HPDE6-E6E7 (cell line): ENCODE results near the gene ZNF865.
A peak's percentile ranks its signal among the peaks of the same experiment; 100 is the strongest.

ENCODE experiments used
- DNase-seq: peaks from one replicate; pipeline ENCODE4 v3.0.0; 2011; ENCODE audit warnings: missing footprints; ENCODE audit errors: extremely low spot score

The ZNF865 gene

DNA sequence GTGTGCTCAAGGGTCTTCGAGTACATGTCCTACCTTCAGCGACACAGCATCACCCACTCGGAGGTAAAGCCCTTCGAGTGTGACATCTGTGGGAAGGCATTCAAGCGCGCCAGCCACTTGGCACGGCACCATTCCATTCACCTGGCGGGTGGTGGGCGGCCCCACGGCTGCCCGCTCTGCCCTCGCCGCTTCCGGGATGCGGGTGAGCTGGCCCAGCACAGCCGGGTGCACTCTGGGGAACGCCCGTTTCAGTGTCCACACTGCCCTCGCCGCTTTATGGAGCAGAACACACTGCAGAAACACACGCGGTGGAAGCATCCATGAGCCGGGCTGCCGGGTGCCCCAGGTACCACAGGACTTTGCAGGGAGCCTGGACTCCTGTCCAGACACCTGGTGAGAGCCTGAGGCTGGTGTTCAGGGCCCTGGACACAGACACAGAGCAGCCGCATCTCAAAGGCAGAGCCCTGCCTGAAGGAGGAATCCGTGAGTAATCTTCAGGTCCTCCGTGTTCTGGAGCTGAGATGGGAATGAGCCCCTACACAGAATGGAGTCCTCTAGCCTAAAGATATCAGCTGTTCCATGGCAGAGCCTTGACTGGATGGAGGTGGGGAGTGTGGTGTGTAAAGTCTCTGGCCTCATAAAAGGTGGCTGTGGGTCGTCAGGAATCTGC is 39.5 kb downstream of the ZNF865 start:
- no peak for DNase-seq

GRCh38 chr19:55645512-55645881 is 40.0 kb downstream of the ZNF865 start:
- no peak for DNase-seq

GRCh38 chr19:55646889-55647731 is 41.7 kb downstream of the ZNF865 start:
- DNase-seq: no peak

DNA sequence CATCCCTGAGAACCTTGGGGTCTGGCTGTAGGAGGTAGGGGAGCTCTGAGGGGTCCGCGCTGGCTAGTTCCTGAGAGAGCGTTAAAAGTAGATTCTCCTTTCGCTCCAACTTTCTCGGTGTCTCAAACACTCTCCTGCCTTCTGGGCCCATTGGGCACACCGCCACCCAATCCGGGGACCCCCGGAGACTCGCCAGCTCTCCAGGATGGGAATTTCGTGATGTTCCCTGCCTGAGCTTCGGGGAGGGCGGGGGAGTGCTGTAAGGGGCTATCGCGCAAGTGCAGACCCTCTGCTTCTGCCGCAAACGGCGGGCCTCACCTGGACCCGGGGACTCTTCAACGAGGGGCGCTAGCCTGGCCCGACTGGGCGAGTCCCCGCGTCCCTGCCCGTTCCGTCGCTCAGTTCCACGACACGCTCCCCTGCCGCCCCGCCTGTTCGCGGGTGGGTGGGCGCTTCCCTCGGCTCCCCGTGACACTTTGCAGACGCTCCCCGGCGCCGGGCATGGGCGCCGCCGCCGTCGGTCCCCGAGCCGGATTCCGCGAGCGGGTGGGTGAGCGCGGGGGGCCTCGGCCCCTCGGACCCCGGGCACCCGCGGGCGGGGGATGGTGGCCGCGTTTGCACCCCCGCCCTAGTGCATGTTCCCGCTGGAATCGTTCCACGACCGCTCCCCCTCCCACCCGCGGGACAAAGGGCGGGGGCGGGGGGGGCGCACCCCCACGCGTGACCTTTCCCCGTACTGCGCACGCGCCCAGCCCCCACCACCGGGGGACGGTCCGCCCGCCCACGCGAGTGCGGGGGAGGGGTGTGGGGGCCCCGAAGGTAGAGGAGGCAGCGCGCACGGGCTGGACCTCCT is 42.5 kb downstream of the ZNF865 start, which contains the start of gene CCDC106:
CCDC106 (plus strand) TSS at position 481 of the 853 bp plus-strand sequence. CDS start 835 bp downstream, outside the sequence.
- peak; percentile 45 for DNase-seq

DNA sequence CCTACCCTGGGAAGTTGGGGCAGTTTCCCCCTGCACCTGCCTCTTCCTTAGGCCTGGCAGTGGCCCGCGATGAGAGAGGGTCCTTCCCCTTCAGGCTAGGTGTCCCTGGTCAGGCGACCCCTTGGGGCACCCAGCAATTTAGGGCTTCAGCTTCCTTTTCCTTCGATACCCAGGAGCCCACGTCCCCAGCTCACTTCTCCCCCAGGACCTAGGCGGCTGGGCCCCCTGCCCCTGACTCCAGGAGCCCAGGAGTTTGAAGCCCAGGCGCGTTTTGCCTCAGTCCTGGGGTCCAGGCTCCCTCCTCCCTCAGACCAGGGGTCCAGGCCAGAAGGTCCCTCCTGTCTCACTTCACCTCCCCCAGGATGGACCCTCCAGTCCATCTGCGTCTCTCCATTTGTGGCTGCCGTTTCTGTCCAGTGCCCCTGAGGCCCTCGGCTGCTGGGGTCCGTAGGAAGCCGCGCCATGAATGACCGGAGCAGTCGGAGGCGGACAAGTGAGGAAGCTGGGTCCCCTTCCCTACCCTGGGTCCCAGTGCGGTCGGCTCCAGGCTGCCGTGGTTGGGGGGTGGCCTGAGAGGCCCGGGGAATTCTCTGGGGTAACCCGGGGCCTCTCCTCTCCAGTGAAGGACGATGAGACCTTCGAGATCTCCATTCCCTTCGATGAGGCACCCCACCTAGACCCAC is 43.3 kb downstream of the ZNF865 start:
- DNase-seq: no peak

DNA sequence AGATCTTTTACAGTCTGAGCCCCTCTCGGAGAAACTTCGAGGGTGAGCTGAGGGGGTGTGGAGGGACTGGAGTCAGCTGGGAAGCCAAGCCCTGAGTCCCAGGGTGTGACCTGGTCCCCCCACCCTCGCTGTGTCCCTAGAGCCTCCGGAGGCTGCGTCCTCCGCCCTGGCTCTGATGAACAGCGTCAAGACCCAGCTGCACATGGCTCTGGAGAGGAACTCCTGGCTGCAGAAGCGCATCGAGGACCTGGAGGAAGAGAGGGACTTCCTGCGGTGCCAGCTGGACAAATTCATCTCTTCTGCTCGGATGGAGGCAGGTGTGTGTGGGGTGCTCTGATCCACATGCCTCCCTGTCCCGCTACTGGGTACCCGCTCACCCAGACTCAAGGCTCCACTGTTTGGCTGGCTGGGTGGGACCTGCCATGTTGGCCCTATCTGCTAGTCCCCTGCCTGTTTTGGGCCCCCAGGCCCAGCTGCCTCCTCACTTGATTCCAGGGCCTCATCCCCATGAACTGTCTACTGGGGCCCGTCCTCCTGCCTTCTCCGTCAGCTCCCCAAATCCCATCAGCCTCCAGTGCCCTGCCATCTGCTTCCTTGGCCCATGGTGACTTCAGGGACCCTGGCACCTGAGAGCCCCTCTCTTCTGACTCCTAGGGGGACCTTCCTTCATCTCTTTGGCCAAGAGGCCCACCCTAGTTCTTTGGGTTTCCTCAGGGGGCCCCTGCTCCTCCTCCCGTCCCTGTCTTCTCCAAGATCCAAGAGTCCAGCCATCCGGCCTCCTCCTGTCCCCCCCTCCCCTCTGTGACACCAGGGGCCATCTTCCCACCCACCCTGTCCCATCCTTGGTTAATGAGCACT is 44.0 kb downstream of the ZNF865 start:
- no peak for DNase-seq

GRCh38 chr19:55650126-55650557 is 44.7 kb downstream of the ZNF865 start:
- DNase-seq: no peak

DNA sequence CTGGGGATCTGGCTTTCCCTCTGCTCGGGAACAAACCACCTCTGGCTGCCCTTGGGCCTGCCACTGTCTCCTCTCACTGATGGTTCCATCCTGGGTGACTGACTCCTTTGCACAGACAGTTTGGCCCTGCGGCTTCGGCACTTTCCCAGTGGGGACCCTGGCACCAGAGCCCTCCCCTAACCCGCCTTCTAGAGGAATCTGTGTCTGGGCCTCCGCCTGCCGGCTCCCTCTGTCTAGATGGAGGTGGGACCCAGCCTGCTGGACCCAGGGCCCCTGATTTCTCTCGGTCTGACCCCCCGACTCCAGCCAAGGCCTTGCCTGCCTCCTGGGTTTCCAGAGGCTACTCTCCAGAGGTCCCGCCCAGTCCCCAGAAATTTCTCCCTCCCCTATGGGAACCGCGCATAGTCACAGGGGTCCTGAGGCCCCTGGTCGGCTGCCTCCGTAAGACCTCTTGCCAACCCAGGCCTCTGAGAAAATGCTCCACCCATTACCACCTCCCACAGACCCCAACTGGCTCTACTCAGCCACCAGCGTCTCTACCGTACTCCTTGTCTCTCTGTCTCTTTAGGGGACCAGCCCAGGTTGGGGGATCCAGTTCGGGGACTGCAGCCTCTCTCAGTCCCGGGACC is 45.3 kb downstream of the ZNF865 start:
- DNase-seq: no peak

DNA sequence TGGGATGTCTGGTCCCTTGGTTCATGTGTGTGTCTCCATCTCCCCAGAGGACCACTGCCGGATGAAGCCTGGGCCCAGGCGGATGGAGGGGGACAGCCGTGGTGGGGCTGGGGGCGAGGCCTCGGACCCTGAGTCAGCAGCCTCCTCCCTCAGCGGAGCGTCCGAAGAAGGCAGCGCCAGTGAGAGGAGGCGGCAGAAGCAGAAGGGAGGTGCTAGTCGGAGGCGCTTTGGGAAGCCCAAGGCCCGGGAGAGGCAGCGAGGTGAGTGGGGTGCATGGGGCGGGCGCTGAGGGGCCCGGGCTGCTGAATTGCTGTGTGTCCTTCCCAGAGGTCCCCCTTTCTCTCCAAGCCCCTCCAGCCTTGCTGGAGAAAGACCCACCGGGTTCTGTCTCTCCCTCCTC is 45.8 kb downstream of the ZNF865 start:
- DNase-seq: no peak

GRCh38 chr19:55652311-55653128 is 47.1 kb downstream of the ZNF865 start:
- DNase-seq: no peak

- peak; percentile 94 for DNase-seq
Measured at GRCh38 chr19:55653651-55654322, 48.3 kb downstream of the ZNF865 start.

DNA sequence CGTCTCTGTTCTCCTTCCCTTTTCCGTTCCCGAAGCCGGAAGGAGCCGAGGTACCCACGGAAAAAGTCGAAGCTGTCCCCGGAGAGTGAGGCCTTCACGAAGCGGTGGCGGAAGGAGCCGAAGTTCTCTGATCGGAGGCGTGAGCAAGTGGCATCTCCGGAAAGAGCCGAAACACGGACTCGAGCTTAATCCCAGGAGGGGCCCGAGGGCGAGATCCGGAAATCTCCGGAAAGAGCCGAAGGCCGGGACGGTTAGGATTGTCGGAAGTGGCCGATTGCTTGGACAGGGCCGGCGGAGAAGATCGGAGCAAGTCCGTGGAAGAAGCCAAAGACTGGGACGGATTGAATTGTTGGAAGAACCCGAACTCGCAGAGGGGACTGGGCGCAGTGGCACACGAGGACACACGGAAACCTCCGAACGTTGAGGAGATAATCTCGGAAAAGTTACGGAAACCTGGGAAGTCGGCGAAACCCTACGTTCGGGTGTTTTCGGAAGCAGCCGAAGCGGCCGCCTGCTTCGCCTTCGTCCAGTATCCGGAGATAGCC is 48.9 kb downstream of the ZNF865 start:
- no peak for DNase-seq

DNA sequence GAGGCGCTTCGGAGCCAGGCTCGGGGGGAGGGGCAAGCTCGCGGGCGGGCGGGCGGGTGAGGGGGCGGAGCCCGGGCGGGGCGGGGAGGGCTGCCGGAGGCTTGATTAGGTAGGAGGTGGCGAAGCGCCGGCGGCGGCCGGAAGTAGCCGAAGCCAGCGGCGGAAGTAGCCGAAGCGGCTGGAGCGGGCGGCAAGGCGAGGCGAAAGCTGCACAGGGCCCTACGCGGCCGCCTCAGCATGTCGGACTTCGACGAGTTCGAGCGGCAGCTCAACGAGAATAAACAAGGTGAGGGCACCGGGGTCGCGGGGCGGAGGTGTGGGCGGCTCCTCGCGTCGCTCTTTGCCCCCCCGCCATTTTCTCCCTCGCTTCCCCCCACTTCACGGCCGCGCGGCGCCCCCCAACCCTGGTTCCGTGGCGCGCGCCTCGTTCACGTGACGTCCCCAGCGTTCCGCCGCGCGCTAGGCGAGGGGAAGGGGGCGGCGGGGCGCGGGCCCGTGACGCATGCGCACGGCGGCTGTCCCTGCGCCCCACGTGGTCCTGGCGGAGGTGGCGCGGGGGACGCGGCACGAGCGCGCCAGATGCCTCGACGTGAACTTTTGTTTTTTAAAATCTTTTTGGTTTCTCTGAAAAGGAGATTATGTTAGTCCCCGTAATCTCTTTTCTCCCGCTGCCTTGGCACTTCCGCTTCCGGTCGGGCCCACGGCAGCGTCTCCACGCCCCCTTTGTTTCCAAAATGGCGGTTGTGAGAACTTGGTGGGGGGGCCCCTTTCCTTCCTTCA is 49.6 kb downstream of the ZNF865 start, which contains the start of gene U2AF2:
U2AF2 (plus strand) TSS at position 168 of the 780 bp plus-strand sequence; CDS start at position 238, 70 bp downstream.
- peak; percentile 74 for DNase-seq

GRCh38 chr19:55655648-55656040 is 50.2 kb downstream of the ZNF865 start:
- no peak for DNase-seq

DNA sequence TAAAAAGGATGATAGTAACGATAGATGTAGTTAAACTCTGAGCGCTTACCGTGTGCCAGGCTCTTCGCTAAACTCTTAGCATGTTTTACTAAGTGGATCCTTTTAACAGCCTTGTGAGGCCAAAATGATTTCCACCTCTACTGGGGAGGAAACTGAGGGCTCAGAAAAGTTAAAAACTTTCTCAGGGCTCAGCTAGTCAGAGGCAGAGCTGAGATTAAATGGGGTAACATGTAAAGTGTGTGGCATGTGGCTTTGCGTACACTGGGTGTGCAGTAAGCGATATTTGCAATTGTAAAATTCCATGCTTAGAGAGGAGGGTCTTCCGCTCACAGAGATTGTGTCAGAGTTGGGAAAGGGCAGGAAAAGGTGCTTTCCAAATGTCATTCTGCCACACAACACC is 51.1 kb downstream of the ZNF865 start:
- DNase-seq: no peak

- DNase-seq: no peak
Measured at GRCh38 chr19:55656988-55657747, 51.7 kb downstream of the ZNF865 start.
